ENCODE data around the gene MICU1. TPM values are rescaled to one million over a fixed set of nuclear protein-coding genes. Genes with fewer than 3 reads are reported as not detected.

MICU1 gene
- polyA plus RNA-seq, 1 donor (not counting 4 experiments of a cell fraction or from before 2014, with no cell fraction given) = 19.4 TPM

- Histone ChIP-seq H3K27me3 (ENCODE audit: control insufficient read depth, extremely low read depth, insufficient read depth, low read length) (no peaks in the 10 kb centered on the region), H3K9me3 (ENCODE audit: control insufficient read depth, low read depth, low read length) (no peaks in the 10 kb centered on the region), H3K9ac (ENCODE audit: control insufficient read depth, extremely low read depth, insufficient read depth, low read length) (no peak overlapping the region), H3K36me3 (ENCODE audit: control insufficient read depth in 2 of 2, extremely low read depth in 1 of 2, insufficient read depth in 2 of 2, low read length in 2 of 2) (no peaks in the 10 kb centered on the region), H2AFZ (ENCODE audit: control insufficient read depth, low read length) (no peak overlapping the region), H3K9me1 (ENCODE audit: control insufficient read depth, extremely low read depth, insufficient read depth, low read length) (no peaks in the 10 kb centered on the region), H3K27ac (ENCODE audit: control insufficient read depth, insufficient read depth, low read length) (no peak overlapping the region), H3K4me2 (ENCODE audit: control insufficient read depth, extremely low read depth, insufficient read depth, low read depth, low read length) (no peak overlapping the region), H3K79me2 (ENCODE audit: control insufficient read depth, insufficient read depth, low read length) (no peaks in the 10 kb centered on the region), H4K20me1 (ENCODE audit: control insufficient read depth, extremely low read depth, insufficient read depth, low read length) (peaks cover 2% of the 10 kb centered on the region), H3K4me3 (ENCODE audit: control insufficient read depth in 2 of 3, extremely low read depth in 1 of 3, insufficient read depth in 2 of 3, low read depth in 1 of 3, low read length in 3 of 3) (no peak overlapping the region), H3K4me1 (ENCODE audit: control insufficient read depth, extremely low read depth, insufficient read depth, low read length) (no peaks in the 10 kb centered on the region)
- TF ChIP-seq CTCF (optimal IDR thresholded peaks at IDR 0.05 in 1 of 3, IDR thresholded peaks at IDR 0.05 in 1 of 3, conservative IDR thresholded peaks at IDR 0.05 in 1 of 3; ENCODE audit: extremely low read depth in 1 of 3, insufficient read depth in 2 of 3, low read length in 3 of 3) = no peak
- no peak for TF ChIP-seq EZH2 (IDR thresholded peaks at IDR 0.05; ENCODE audit: low read length)
- dilution Hi-C loops (cut with MboI; ENCODE audit: extremely low pct_ligation_motif_present, low sequenced_read_pairs) = no loop called here
- FAIRE-seq = no peak
- no peak for DNase-seq (ENCODE audit: low read depth, low spot score)
These were observed 236.2 kb downstream of the MICU1 start for GRCh38 chr10:72389716-72390115.

- TF ChIP-seq EZH2 (IDR thresholded peaks at IDR 0.05; ENCODE audit: low read length) = no peak
- TF ChIP-seq CTCF (optimal IDR thresholded peaks at IDR 0.05 in 1 of 3, IDR thresholded peaks at IDR 0.05 in 1 of 3, conservative IDR thresholded peaks at IDR 0.05 in 1 of 3; ENCODE audit: extremely low read depth in 1 of 3, insufficient read depth in 2 of 3, low read length in 3 of 3) = no peak
- Histone ChIP-seq H3K9ac (ENCODE audit: control insufficient read depth, extremely low read depth, insufficient read depth, low read length) (no peak overlapping the region), H3K4me3 (ENCODE audit: control insufficient read depth in 2 of 3, extremely low read depth in 1 of 3, insufficient read depth in 2 of 3, low read depth in 1 of 3, low read length in 3 of 3) (no peak overlapping the region), H3K79me2 (ENCODE audit: control insufficient read depth, insufficient read depth, low read length) (no peaks in the 10 kb centered on the region), H3K4me1 (ENCODE audit: control insufficient read depth, extremely low read depth, insufficient read depth, low read length) (no peaks in the 10 kb centered on the region), H3K27me3 (ENCODE audit: control insufficient read depth, extremely low read depth, insufficient read depth, low read length) (no peaks in the 10 kb centered on the region), H2AFZ (ENCODE audit: control insufficient read depth, low read length) (no peak overlapping the region), H3K4me2 (ENCODE audit: control insufficient read depth, extremely low read depth, insufficient read depth, low read depth, low read length) (no peak overlapping the region), H3K9me3 (ENCODE audit: control insufficient read depth, low read depth, low read length) (no peaks in the 10 kb centered on the region), H3K27ac (ENCODE audit: control insufficient read depth, insufficient read depth, low read length) (no peak overlapping the region), H4K20me1 (ENCODE audit: control insufficient read depth, extremely low read depth, insufficient read depth, low read length) (peaks cover 2% of the 10 kb centered on the region), H3K9me1 (ENCODE audit: control insufficient read depth, extremely low read depth, insufficient read depth, low read length) (no peaks in the 10 kb centered on the region), H3K36me3 (ENCODE audit: control insufficient read depth in 2 of 2, extremely low read depth in 1 of 2, insufficient read depth in 2 of 2, low read length in 2 of 2) (no peaks in the 10 kb centered on the region)
- DNase-seq (ENCODE audit: low read depth, low spot score) (no peak), FAIRE-seq (no peak)
- dilution Hi-C loops (cut with MboI; ENCODE audit: extremely low pct_ligation_motif_present, low sequenced_read_pairs) = no loop called here
These were observed 236.9 kb downstream of the MICU1 start for GRCh38 chr10:72389014-72389413.

All from keratinocyte (primary cell).